Neutrophil (primary cell): Measurements from ENCODE around the gene OBP2A.

Source experiments
- H3K27ac ChIP-seq: fragments of 200-600 bp; sonication (generic); 2 replicates; pipeline ENCODE4 v1.5.1; 2016; ENCODE audit warnings: mild to moderate bottlenecking, moderate library complexity
- H3K27me3 ChIP-seq: fragments of 200-600 bp; sonication (generic); 2 replicates; pipeline ENCODE4 v1.6.0; 2016; ENCODE audit warnings: mild to moderate bottlenecking
- H3K36me3 ChIP-seq: fragments of 200-600 bp; sonication (generic); 2 replicates; pipeline ENCODE4 v1.5.1; 2017
- H3K4me1 ChIP-seq, 2 experiments: fragments of 200-600 bp in 1 of 2; sonication (generic) in 1 of 2; 1 replicate in 1 of 2; 2 replicates in 1 of 2; pipeline versions ENCODE4 v1.5.1 to v1.6.1; 2013 to 2016; ENCODE audit warnings: low read depth in 1 of 2, low read length in 1 of 2, mild to moderate bottlenecking in 1 of 2, moderate library complexity in 1 of 2; ENCODE audit not compliant: control insufficient read depth in 1 of 2, insufficient read depth in 1 of 2
- H3K4me3 ChIP-seq, 2 experiments: fragments of 200-600 bp in 1 of 2; sonication (generic) in 1 of 2; 1 replicate in 1 of 2; 2 replicates in 1 of 2; pipeline ENCODE4 v1.5.1; 2013 to 2016; ENCODE audit warnings: low read depth in 1 of 2, low read length in 1 of 2, mild to moderate bottlenecking in 1 of 2, moderate library complexity in 1 of 2
- H3K9me3 ChIP-seq: fragments of 200-600 bp; sonication (generic); 2 replicates; pipeline ENCODE4 v1.5.1; 2016
- CTCF ChIP-seq: fragments of 200-600 bp; sonication (generic); IDR thresholded peaks from 2 replicates; pipeline ENCODE4 v1.5.1; 2016; ENCODE audit warnings: antibody characterized with exemption

Gene OBP2A

GRCh38 chr9:135574943-135575342, 29.0 kb downstream of the OBP2A start:
- no peaks in the 10 kb centered on the region for H3K36me3 ChIP-seq
- no peak for TF ChIP-seq CTCF
- H3K27me3 ChIP-seq: no peaks in the 10 kb centered on the region
- H3K4me3 ChIP-seq: no peak overlapping the region
- no peaks in the 10 kb centered on the region for H3K9me3 ChIP-seq
- H3K4me1 ChIP-seq: no peaks in the 10 kb centered on the region
- no peak overlapping the region for H3K27ac ChIP-seq

GRCh38 chr9:135575995-135576631, 30.2 kb downstream of the OBP2A start:
- no peaks in the 10 kb centered on the region for H3K4me1 ChIP-seq
- H3K9me3 ChIP-seq: no peaks in the 10 kb centered on the region
- no peaks in the 10 kb centered on the region for H3K27me3 ChIP-seq
- no peak overlapping the region for H3K4me3 ChIP-seq
- no peak for TF ChIP-seq CTCF
- no peak overlapping the region for H3K27ac ChIP-seq
- H3K36me3 ChIP-seq: no peaks in the 10 kb centered on the region

- H3K4me1 ChIP-seq: no peaks in the 10 kb centered on the region
- no peaks in the 10 kb centered on the region for H3K27me3 ChIP-seq
- no peaks in the 10 kb centered on the region for H3K9me3 ChIP-seq
- H3K36me3 ChIP-seq: no peaks in the 10 kb centered on the region
- H3K27ac ChIP-seq: no peak overlapping the region
- no peak overlapping the region for H3K4me3 ChIP-seq
- TF ChIP-seq CTCF: no peak
Measured at GRCh38 chr9:135577256-135577655, 31.3 kb downstream of the OBP2A start.

- no peaks in the 10 kb centered on the region for H3K27me3 ChIP-seq
- H3K36me3 ChIP-seq: no peaks in the 10 kb centered on the region
- H3K9me3 ChIP-seq: no peaks in the 10 kb centered on the region
- H3K4me3 ChIP-seq: no peak overlapping the region
- no peaks in the 10 kb centered on the region for H3K4me1 ChIP-seq
- H3K27ac ChIP-seq: no peak overlapping the region
- no peak for TF ChIP-seq CTCF
Measured at GRCh38 chr9:135579356-135579755, 33.4 kb downstream of the OBP2A start.

GRCh38 chr9:135579889-135580660, 34.1 kb downstream of the OBP2A start:
- Histone ChIP-seq H3K4me1 (no peaks in the 10 kb centered on the region), H3K4me3 (no peak overlapping the region), H3K36me3 (no peaks in the 10 kb centered on the region), H3K9me3 (no peaks in the 10 kb centered on the region), H3K27me3 (no peaks in the 10 kb centered on the region), H3K27ac (no peak overlapping the region)
- no peak for TF ChIP-seq CTCF
